Stimulated activated CD4-positive, alpha-beta T cell treated with anti-CD3 and anti-CD28 coated beads, TNF-alpha, amount 100 ng/mL, for 48 hours (primary cell): ENCODE results near the gene AGBL2.
"Not testable (repeated sequence)": the region's sequence is repeated elsewhere in the genome, so short reads cannot be mapped to it uniquely, and the experiment has no call there.

Experiments used
- DNase-seq, 3 donors: peaks; one replicate each; pipeline ENCODE4 v3.0.0-alpha.2; 2020; ENCODE audit warnings: low read depth in 3 of 3

Gene AGBL2, protein sequence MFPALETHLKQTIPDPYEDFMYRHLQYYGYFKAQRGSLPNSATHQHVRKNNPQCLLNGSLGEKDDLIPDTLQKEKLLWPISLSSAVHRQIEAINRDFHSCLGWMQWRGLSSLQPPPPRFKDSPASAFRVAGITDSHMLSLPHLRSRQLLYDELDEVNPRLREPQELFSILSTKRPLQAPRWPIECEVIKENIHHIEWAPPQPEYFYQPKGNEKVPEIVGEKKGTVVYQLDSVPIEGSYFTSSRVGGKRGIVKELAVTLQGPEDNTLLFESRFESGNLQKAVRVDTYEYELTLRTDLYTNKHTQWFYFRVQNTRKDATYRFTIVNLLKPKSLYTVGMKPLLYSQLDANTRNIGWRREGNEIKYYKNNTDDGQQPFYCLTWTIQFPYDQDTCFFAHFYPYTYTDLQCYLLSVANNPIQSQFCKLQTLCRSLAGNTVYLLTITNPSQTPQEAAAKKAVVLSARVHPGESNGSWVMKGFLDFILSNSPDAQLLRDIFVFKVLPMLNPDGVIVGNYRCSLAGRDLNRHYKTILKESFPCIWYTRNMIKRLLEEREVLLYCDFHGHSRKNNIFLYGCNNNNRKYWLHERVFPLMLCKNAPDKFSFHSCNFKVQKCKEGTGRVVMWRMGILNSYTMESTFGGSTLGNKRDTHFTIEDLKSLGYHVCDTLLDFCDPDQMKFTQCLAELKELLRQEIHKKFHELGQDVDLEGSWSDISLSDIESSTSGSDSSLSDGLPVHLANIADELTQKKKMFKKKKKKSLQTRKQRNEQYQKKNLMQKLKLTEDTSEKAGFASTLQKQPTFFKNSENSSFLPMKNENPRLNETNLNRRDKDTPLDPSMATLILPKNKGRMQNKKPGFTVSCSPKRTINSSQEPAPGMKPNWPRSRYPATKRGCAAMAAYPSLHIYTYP

GRCh38 chr11:47715082-47715669, at the start of gene AGBL2:
TSS of gene AGBL2 (minus strand) at chr11:47715369. CDS start at chr11:47714650, 719 bp downstream.
- peak; percentile 65 to 83 (median 67) for DNase-seq

DNA sequence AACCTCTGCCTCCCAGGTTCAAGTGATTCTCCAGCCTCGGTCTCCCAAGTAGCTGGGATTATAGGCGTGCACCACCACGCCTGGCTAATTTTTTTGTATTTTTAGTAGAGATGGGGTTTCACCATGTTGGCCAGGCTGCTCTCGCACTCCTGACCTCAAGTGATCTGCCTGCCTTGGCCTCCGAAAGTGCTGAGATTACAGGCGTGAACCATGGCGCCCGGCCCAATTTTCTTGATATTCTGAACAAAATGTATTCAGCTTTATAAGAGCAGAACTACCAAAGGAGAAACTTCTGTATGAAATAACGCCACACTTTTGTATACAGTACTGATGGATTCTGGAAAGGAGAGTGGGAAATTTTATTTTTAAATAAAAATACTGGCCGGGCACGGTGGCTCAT, 44.1 kb upstream of the AGBL2 start:
- DNase-seq, result not testable (repeated sequence)

GRCh38 chr11:47756208-47756607, 41.0 kb upstream of the AGBL2 start:
- DNase-seq, result no peak

GRCh38 chr11:47750725-47751124, 35.6 kb upstream of the AGBL2 start:
- no peak for DNase-seq

- DNase-seq, result not testable (repeated sequence)
These were observed 27.3 kb upstream of the AGBL2 start for GRCh38 chr11:47742494-47742893.

- DNase-seq, result not testable (repeated sequence)
These were observed 22.6 kb upstream of the AGBL2 start for GRCh38 chr11:47737817-47738216.

DNA sequence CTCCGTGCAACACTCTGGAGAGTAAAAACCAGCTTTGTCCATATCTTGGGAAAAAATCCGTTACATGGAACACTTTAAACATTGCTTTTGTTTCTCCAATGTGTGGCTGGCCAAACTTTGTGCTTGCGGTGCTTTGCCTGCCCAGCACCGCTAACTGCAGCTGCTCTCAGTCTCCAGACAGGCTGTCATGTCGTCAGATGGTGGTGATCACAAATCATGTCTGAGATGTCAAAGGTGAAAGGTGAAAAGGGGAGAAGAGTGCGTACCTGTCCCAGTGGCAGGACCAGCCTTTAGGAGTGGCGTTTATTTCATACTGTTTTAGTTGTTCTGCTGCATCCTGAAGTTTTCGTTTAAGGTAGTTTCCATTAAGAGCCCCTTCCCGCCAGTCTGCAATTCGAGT, 17.1 kb upstream of the AGBL2 start:
- no peak for DNase-seq

GRCh38 chr11:47731475-47731874, 16.3 kb upstream of the AGBL2 start:
- no peak for DNase-seq

DNA sequence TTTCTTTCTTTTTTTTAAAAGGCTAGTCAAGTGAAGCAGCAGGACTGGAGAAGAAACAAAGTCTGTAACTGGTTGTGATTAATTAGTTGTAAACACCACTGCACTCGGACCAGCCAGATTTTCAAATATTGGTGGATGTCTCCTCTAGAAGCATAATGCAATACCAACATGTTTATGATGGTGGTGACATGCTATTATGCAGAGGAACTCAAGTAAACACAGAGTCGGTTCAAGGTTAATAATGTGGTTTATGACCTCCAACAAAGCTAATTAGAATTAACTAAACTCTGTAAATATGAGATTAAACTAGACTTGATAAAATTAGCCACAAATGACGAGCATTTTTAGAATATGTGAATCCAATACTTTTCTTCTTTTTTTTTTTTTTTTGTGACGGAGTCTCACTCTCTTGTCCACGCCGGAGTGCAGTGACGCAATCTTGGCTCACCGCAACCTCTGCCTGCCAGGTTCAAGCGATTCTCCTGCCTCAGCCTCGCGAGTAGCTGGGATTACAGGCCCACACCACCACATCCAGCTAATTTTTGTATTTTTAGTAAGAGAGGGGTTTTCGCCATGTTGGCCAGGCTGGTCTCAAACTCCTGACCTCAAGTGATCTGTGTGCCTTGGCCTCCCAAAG, 11.8 kb upstream of the AGBL2 start:
- DNase-seq, result no peak

DNA sequence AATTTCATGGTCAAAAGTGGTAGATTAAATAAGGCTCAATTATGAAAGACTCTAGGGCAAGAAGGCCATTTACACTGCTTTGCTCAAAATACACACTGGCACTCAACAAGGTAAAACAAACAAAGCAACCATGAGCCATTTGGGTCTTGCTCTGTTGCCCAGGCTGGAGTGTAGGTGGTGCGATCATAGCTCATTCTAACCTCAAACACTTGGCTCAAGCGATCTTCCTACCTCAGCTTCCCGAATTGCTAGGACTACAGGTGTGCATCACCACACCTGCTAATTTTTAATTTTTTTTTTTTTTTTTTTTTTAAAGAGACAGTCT, 10.9 kb upstream of the AGBL2 start:
- no peak for DNase-seq

DNA sequence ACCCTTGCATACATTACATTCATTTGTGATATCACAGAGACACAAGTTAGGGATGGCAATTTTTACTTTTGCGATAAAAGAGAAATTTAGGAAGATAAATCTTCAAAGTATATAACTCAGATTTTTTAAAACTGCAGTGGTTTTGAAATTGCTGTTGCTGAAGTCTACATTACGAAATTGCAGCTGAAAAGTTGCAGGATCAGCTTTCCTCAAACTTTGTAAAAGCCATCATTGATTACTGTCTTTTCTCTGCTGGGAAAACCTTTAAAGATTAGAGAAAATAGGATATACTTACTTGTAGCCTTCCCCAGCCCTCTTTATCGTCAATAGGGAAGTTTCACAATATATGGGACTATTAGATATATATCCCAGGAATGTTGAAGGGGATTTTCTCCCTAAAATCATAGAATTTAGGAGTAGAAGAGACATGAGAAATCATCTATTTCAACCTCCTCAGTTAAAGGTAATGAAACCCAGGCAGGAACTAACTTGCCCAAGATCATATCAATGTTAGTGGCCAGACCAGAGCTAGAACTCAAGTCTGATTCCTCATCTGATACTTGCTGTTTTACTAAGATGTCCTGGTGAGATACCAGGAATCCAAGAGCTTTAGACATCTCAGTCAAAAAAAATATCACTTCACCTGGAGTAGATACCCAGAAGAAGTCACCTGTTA, 10.4 kb upstream of the AGBL2 start:
- DNase-seq, result no peak

DNA sequence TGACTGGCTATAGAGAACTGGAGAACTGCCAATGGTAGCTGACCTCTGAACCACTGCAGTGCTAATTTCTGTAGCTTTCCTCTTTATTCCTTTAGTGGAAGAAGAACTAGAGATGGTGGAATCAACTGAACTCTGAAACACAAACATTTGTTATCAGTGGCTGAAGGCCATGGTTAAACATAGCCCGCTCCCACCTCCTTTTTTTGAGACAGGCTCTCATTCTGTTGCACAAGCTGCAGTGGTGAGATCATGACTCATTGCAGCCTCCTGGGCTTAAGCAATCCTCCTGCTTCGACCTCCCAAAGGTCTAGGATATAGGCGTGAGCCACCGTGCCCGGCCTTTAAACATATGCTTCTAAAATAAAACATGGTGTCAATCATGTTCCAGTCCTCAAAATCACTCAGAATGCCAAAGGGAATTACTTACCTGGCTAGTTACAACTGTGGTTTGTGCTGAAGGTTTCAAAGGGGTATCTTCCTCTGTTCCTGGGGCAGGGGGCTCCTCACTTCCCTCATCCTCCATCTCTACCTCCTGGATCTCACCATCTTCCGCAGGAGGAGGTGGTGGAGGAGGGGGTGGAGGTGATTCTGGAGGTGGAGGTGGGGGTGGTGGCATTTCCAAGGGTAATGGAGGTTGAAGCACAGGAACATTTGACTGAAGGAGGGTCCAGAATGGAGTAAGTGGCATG, 9.0 kb upstream of the AGBL2 start:
- no peak for DNase-seq

GRCh38 chr11:47723041-47723440, 7.9 kb upstream of the AGBL2 start:
- no peak for DNase-seq

- DNase-seq, result no peak
These were observed 5.5 kb upstream of the AGBL2 start for GRCh38 chr11:47720651-47721050.

GRCh38 chr11:47716692-47717091, 1.5 kb upstream of the AGBL2 start:
- no peak for DNase-seq

DNA sequence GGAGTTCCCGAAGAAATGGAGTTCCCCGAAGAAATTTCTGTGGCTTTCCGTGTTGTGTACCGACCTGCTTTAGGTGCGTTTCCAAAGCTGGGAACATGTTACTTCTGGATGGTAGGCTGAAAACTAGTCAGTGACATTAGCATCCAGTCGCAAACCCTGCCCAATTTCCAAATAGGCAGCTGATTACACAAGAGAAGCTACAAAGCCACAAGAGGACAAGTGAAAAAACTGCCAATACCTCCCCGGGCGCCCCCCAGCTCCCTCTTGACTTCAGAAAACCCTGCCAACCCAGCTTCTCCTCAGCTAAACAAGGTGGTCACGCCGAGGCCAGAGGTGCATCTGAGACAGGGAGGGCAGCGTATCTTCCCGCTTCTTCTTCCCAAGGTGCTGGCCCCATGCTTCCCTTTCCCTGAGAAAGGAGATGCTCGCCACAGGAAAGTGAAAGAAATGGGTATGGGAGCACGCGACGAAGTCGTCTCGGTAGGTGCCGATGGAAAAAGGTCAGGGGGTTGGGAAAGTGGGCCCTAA, 551 bp downstream of the AGBL2 start:
- no peak for DNase-seq

- DNase-seq, result no peak
These were observed 3.4 kb downstream of the AGBL2 start for GRCh38 chr11:47711816-47712215.

- DNase-seq, result no peak
These were observed 3.9 kb downstream of the AGBL2 start for GRCh38 chr11:47711225-47711624.

- DNase-seq, result not testable (repeated sequence)
These were observed 7.8 kb downstream of the AGBL2 start for GRCh38 chr11:47707275-47707786.

DNA sequence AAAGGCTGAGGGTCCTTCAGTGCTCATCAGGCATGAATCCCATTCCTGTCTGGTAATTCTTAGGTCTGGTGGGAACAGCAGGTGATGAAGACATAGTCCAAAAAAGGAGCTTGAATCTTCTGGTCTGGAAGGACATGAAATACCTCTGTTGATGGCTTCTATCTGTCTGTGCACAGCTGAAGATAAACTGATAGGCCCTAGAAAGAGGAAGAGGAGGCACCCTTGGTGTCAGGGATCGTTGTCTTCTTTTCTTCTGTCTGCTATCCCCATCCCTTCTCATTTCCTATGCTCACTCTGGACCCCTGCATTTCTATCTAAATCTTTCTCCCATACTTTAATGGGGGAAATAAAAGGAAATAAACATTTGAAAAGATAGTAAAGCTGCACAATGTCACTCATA, 9.4 kb downstream of the AGBL2 start:
- DNase-seq, result no peak
